ENCODE measurements around the gene MICAL2.

- TF ChIP-seq MAFK (IDR thresholded peaks at IDR 0.05; ENCODE audit: partially characterized antibody) (no peak), JUN (IDR thresholded peaks at IDR 0.05) (no peak), CTCF (IDR thresholded peaks at IDR 0.05) (no peak), TFCP2L1 (CRISPR knock-in tag; IDR thresholded peaks at IDR 0.05) (no peak), REST (IDR thresholded peaks at IDR 0.05) (no peak), POLR2A (IDR thresholded peaks at IDR 0.05; ENCODE audit: low read length) (no peak), BHLHE40 (IDR thresholded peaks at IDR 0.05; ENCODE audit: low read depth, low read length) (no peak), FOSL2 (IDR thresholded peaks at IDR 0.05) (no peak), FOSL2 (CRISPR knock-in tag; IDR thresholded peaks at IDR 0.05) (no peak), E2F6 (IDR thresholded peaks at IDR 0.05; ENCODE audit: borderline replicate concordance, low read depth) (no peak), SMC3 (IDR thresholded peaks at IDR 0.05) (no peak), RFX5 (IDR thresholded peaks at IDR 0.05) (no peak), KDM5A (IDR thresholded peaks at IDR 0.05) (no peak), PBX3 (IDR thresholded peaks at IDR 0.05) (no peak), EHMT2 (IDR thresholded peaks at IDR 0.05; ENCODE audit: low read depth) (no peak)
These were observed 133.6 kb downstream of the MICAL2 start for GRCh38 chr11:12243911-12244550.

Data from A549 (cell line).